ENCODE measurements around the gene SH3BP1. TPM values are rescaled to one million over a fixed set of nuclear protein-coding genes. Genes with fewer than 3 reads are reported as not detected.

Gene SH3BP1
- total and polyA plus RNA-seq, 2 of the 13 experiments (the other 11 are each of a cell fraction or from before 2014, with no cell fraction given): 8.4 to 18.5 TPM

GRCh38 chr22:37639070-37639760 lies at the start of gene SH3BP1 (continued):
- TF ChIP-seq JUNB (CRISPR knock-in tag; IDR thresholded peaks at IDR 0.05; ENCODE audit: borderline replicate concordance) (no peak), ZNF136 (CRISPR knock-in tag; IDR thresholded peaks at IDR 0.05; ENCODE audit: low read depth) (no peak), ZNF746 (CRISPR knock-in tag; IDR thresholded peaks at IDR 0.05) (no peak), PRPF4 (IDR thresholded peaks at IDR 0.05; ENCODE audit: low read depth, low read length, poor library complexity, severe bottlenecking) (no peak), RNF2 (conservative IDR thresholded peaks at IDR 0.05; ENCODE audit: low read depth) (no peak), PHF20 (CRISPR knock-in tag; IDR thresholded peaks at IDR 0.05) (no peak), ZNF180 (CRISPR knock-in tag; IDR thresholded peaks at IDR 0.05; ENCODE audit: borderline replicate concordance, low read depth) (no peak), JUND (CRISPR knock-in tag; IDR thresholded peaks at IDR 0.05) (no peak), SETDB1 (CRISPR knock-in tag; IDR thresholded peaks at IDR 0.05; ENCODE audit: borderline replicate concordance) (no peak), ZNF720 (CRISPR knock-in tag; IDR thresholded peaks at IDR 0.05) (no peak), SRY (CRISPR knock-in tag; IDR thresholded peaks at IDR 0.05) (no peak), PAX8 (CRISPR knock-in tag; IDR thresholded peaks at IDR 0.05; ENCODE audit: borderline replicate concordance) (no peak)
- TF ChIP-seq, protein P1, sequence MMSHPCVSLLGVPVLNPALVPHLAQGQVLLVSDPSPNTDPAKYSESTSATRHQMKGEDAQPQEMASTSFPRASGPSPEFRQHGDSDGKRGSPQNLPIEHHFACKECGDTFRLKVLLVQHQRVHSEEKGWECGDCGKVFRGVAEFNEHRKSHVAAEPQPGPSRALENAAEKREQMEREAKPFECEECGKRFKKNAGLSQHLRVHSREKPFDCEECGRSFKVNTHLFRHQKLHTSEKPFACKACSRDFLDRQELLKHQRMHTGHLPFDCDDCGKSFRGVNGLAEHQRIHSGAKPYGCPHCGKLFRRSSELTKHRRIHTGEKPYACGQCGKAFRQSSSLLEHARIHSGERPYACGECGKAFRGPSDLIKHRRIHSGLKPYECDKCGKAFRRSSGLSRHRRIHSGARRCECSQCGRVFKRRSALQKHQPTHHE (CRISPR knock-in tag; IDR thresholded peaks at IDR 0.05; ENCODE audit: borderline replicate concordance): no peak
- TF ChIP-seq, protein P2, sequence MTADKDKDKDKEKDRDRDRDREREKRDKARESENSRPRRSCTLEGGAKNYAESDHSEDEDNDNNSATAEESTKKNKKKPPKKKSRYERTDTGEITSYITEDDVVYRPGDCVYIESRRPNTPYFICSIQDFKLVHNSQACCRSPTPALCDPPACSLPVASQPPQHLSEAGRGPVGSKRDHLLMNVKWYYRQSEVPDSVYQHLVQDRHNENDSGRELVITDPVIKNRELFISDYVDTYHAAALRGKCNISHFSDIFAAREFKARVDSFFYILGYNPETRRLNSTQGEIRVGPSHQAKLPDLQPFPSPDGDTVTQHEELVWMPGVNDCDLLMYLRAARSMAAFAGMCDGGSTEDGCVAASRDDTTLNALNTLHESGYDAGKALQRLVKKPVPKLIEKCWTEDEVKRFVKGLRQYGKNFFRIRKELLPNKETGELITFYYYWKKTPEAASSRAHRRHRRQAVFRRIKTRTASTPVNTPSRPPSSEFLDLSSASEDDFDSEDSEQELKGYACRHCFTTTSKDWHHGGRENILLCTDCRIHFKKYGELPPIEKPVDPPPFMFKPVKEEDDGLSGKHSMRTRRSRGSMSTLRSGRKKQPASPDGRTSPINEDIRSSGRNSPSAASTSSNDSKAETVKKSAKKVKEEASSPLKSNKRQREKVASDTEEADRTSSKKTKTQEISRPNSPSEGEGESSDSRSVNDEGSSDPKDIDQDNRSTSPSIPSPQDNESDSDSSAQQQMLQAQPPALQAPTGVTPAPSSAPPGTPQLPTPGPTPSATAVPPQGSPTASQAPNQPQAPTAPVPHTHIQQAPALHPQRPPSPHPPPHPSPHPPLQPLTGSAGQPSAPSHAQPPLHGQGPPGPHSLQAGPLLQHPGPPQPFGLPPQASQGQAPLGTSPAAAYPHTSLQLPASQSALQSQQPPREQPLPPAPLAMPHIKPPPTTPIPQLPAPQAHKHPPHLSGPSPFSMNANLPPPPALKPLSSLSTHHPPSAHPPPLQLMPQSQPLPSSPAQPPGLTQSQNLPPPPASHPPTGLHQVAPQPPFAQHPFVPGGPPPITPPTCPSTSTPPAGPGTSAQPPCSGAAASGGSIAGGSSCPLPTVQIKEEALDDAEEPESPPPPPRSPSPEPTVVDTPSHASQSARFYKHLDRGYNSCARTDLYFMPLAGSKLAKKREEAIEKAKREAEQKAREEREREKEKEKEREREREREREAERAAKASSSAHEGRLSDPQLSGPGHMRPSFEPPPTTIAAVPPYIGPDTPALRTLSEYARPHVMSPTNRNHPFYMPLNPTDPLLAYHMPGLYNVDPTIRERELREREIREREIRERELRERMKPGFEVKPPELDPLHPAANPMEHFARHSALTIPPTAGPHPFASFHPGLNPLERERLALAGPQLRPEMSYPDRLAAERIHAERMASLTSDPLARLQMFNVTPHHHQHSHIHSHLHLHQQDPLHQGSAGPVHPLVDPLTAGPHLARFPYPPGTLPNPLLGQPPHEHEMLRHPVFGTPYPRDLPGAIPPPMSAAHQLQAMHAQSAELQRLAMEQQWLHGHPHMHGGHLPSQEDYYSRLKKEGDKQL (CRISPR knock-in tag; IDR thresholded peaks at IDR 0.05; ENCODE audit: low read depth): no peak
- TF ChIP-seq, protein P3, sequence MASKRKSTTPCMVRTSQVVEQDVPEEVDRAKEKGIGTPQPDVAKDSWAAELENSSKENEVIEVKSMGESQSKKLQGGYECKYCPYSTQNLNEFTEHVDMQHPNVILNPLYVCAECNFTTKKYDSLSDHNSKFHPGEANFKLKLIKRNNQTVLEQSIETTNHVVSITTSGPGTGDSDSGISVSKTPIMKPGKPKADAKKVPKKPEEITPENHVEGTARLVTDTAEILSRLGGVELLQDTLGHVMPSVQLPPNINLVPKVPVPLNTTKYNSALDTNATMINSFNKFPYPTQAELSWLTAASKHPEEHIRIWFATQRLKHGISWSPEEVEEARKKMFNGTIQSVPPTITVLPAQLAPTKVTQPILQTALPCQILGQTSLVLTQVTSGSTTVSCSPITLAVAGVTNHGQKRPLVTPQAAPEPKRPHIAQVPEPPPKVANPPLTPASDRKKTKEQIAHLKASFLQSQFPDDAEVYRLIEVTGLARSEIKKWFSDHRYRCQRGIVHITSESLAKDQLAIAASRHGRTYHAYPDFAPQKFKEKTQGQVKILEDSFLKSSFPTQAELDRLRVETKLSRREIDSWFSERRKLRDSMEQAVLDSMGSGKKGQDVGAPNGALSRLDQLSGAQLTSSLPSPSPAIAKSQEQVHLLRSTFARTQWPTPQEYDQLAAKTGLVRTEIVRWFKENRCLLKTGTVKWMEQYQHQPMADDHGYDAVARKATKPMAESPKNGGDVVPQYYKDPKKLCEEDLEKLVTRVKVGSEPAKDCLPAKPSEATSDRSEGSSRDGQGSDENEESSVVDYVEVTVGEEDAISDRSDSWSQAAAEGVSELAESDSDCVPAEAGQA (IDR thresholded peaks at IDR 0.05; ENCODE audit: low read depth): no peak
- TF ChIP-seq, protein P3 (CRISPR knock-in tag; IDR thresholded peaks at IDR 0.05; ENCODE audit: borderline replicate concordance): no peak

All from HepG2 (cell line).